ENCODE data around the gene ZMIZ1.
"Not testable (repeated sequence)": the region's sequence is repeated elsewhere in the genome, so short reads cannot be mapped to it uniquely, and the experiment has no call there.

The ZMIZ1 gene

DNA sequence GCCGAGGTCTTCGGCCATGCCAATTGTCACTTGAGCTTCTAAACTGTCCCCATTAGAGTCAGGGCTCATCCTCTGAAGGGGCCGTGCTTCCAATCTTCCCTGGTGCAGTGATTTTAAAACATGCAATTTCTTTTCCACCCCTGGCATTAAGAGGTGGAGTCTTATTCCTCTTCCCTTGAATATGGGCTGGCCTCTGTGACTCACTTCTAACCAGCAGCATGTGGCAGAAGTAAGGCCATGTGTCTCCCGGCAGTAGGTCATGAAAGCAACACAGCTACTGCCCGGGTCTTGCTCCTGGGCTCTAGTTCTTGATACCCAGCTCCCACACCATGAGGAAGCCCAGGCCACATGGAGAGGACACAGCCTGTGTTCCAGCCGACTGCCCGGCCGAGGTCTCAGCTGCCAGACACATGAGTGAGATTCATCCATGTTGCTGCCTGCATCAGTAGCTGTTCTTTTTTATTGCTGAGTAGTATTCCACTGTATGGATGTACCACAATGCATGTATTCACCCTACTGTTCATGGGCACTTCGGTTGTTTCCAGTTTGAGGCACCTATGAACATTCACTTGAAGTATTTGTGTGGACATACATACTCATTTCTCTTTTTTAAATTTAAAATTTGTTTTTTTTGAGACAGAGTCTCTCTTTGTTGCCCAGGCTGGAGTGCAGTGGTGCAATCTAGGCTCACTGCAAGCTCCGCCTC, 264.0 kb downstream of the ZMIZ1 start:
- DNase-seq = not testable (repeated sequence)

DNA sequence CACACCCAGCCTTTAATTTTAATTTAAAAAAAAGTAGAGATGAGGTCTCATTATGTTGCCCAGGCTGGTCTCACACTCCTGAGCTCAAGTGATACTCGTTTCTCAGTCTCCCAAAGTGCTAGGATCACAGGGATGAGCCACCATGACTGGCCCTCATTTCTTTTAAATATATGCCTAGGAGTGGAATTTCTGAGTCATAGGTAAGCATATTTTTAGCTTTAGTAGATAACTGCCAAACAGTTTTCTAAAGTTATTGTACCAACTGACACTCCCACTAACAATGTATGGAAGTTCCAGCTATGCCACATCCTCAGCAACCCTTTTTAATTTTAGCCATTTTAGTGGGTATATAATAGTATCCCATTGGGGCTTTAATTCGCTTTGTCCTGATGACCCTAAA, 264.7 kb downstream of the ZMIZ1 start:
- DNase-seq = no peak

DNA sequence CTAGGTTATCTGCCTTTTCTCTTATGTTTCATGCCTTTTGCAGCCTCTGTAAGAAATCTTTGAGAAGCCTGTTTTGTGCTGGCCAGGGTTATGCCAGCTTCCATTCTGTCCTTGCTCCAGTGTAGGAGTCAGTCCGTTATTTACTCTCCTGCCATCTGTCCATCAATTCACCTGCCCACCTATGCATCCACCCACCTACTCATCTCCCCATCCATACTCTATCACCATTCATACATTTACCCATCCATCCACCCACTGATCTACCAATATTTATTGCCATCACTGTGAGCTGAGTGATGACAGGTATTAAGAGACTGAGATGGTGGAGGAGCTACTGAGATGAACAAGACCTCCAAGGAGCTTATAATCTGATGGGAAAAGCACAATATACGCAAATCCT, 265.8 kb downstream of the ZMIZ1 start:
- DNase-seq = no peak

DNA sequence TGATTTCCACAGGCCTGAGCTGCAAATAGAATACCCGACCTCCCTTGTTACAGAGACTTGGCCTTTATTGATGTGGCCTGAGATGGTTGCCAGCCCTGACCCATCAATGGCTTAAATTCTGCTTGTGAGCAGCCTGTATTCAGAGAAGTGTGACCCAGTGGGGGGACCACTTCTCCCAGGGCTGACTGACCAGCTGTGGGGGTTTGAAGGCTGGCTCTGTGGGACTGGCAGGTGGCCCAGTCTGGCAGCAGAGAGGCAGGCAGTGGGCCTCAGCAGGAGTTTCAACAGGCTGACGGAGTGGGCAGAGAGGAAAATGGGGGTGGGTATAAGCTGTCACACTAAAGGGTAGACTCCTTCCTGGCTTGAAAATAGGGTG, 266.3 kb downstream of the ZMIZ1 start:
- DNase-seq = no peak

DNA sequence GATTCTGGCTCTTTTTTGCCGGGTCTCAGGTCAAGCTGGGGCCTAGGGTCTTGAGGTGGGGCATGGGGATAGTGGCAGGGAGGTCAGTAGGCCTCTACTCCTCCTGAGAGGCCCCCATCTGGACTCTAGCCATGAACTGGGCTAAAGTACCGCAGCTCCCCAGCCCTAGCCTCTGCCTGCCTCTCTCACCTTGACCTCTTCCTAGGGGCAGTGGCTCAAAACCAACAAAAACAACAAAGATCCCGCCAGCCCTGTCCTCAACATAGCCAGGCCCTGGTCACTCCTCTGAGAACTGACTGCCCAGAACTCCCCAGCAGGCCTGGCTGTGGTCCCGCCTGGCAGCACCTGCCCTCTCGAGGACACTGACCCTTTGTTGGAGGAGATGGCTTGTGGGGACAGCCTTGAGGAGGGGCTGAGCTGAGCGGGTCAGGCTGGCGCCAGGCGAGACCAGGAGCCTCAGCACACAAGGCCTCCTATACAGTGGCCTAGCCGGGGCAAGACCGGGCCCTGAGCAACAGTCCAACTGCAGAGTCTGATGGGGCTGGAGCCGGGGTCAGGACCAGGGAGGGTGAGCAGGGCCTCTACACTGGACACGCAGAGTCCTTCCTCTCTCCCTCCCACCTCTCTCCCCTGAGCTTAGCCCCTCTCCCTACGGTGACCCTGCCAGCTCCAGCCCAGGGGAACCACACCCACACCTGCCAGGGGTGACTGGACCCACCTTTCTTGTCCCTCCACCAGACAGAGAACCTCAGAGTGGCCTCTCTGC, 266.9 kb downstream of the ZMIZ1 start:
- DNase-seq = no peak

DNA sequence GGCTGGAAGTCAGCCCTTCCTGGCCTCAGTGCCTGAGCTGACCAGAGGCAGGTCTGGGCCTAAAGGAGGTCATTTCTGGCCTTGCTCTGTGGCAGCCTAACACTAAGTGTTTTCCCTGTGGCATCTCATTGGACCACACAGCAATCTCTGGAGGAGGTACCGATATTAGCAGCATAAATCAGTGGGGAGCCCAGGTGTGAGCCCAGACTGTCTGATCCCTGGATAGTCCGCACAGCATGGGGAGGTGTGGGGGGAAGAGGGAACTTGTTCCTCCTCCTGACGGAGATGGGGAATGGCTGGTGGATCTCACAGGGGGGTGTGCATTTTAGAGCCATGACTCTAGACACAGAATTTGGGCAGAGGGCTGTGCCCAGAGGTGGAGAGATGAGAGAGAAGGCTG, 267.5 kb downstream of the ZMIZ1 start:
- DNase-seq = no peak

DNA sequence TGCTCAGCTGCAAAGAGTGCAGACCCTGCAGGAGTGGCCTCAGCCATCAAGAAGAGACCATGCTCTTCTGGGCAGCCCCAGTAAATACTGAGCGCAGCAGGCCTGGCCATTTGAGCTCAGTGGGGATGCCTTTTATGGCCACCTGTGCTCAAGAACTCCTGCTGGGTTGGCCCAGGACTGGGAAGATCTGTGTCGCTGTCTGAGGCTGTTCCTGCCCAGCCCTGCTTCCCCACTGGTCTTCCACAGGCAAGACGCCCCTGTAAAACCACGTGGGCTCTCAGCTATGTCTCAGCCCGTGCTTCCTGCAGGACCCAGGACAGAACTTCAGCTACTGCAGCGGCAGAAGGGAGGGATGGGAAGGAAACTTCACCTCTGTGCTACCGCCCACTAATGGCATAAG, 268.0 kb downstream of the ZMIZ1 start:
- DNase-seq = no peak

DNA sequence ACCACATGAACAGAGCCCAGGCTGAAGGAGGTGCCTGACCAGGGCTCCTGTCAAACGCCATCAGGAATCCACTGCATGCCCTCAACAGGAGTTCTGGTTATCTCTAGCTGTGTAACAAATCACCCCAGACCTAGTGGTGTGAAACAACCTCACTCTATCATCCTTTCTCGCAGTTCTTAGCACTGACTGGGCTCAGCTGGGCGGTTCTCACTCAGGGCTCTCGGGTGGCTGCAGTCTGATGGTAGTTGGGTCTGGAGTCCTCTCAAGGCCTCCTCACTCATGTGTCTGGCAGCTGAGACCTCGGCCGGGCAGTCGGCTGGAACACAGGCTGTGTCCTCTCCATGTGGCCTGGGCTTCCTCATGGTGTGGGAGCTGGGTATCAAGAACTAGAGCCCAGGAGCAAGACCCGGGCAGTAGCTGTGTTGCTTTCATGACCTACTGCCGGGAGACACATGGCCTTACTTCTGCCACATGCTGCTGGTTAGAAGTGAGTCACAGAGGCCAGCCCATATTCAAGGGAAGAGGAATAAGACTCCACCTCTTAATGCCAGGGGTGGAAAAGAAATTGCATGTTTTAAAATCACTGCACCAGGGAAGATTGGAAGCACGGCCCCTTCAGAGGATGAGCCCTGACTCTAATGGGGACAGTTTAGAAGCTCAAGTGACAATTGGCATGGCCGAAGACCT, 269.2 kb downstream of the ZMIZ1 start:
- DNase-seq = not testable (repeated sequence)

DNA sequence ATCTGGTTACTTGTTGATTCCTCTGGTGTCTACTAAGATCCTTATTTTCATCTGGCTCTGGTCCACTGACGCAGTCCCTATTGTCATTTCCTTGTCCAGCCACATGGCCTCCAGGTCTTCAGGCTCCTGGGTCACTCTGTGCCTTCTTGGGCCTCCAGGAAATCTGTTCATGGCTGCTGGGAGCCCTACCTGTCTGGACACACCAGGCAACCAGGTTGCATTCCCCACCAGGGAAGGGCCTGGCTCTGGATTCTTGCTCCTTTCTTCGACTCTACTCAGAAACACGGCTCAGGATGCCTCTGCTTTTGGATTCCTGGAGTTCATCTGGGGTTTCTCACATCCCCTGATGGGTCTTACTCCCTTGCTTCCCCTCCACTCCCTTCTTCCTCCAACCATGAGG, 270.5 kb downstream of the ZMIZ1 start:
- DNase-seq = no peak

DNA sequence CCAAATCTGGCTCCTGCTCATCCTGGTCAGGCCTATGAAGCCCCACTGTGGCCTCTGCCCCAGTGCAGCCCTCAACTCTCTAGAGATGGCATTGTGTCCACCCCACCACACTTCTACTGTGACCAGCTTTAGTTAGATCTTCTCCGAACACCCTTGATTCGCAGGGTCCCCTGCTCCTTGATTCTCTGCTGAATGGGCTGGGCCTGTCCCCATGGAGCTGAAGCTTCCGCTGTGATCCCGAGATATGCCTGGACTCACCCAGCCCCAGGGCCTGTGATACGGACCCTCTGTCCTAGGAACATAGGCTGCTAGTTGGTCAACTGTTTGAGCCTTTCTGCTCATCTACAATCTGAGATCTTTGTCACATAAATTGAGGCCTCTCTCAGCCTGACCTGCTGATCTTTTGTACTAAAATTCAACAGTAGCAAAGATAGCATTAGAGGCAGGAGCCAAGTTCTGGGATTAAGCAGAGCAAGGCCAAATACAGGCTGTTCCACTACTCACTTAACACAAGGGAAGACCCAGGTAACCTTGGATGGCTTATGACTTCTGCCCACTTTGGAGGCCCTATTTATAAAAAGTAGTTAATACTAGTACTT, 272.0 kb downstream of the ZMIZ1 start:
- no peak for DNase-seq

DNA sequence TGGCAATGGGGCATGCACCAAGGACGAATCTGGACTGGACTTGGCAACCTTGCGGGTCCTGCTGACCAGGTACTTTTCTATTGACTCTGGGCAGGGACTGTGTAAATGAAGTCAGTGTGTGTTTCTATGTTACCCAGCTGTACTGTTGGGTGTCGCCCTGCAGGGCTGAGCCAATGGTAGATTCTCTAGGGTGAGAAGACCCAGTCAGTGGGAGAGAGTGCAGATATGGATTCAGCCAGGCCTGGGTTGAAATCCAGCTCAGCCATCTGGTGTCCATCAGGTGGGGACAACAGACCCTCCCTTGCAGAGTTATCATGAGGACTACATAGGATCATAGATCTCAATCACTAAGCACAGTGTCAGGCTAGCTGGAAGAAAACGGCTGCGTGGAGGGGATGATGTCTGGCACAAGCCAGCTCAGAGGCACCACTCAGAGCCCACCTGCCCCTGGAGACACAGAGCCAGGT, 273.6 kb downstream of the ZMIZ1 start:
- no peak for DNase-seq

DNA sequence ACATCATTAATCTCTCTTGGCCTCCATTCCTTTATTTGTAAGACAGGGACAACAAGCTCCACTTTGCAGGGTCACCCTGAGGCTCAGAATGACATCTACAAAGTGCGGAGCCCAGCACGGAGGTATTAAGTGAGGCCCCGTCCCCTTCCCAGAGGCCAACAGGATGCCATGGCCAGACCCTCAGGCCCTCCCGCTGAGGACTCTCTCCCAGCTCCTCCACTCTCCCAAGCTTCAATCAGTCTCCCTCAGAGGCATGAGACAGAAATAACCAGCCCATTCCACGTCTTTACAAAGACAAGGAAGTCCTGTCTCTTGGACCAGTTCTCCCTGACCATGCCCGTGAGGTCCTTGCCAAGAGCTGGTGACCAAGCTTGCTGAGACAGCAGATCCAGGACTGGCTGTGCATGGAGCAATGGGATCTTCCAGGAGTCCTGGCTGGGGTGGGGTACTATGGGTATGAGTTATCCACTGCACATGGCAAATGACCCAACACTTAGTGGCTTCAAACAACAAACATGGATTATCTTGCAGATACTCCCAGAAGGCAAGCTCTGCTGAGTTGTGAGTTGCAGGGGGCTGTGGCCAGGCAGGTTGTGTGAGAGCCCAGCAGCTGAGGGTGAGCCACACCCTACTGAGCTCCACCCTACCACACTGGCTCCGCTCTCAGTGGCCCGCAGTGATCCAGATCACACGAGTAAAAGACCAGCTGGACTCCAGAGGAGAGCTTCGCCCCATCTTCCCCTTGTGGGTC, 274.2 kb downstream of the ZMIZ1 start:
- no peak for DNase-seq

DNA sequence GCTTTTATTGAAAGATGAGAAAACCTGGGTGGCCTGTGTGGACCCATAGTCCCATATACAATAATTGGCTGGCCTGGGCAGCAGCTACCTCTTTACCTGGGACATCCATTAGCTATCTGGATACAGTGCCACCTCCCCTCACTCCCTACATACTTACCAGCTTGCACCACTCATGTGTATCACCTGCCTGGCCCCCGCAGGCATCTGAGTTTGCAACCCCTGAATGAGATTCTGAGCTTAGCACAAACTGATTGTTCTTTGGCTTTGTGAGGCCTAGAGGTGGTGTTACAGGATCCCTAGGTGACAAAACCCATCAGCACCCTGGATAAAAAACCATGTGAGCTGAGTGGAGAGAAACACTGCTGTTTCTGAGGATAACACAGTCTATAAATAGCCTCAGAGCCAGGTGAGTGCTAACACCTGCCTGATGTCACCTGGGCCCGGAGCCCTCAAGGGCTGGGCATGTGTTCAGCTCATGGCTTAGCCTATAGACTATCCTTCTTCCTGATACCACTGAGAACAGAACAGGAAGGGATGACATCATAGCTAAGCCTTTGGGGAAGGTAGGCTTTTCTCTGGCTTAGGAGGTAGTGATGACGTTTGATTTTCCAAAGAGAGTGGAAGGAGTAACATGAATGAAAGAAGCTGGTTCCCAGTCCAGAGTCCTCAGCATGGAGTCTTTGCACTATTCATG, 275.9 kb downstream of the ZMIZ1 start:
- DNase-seq = no peak

DNA sequence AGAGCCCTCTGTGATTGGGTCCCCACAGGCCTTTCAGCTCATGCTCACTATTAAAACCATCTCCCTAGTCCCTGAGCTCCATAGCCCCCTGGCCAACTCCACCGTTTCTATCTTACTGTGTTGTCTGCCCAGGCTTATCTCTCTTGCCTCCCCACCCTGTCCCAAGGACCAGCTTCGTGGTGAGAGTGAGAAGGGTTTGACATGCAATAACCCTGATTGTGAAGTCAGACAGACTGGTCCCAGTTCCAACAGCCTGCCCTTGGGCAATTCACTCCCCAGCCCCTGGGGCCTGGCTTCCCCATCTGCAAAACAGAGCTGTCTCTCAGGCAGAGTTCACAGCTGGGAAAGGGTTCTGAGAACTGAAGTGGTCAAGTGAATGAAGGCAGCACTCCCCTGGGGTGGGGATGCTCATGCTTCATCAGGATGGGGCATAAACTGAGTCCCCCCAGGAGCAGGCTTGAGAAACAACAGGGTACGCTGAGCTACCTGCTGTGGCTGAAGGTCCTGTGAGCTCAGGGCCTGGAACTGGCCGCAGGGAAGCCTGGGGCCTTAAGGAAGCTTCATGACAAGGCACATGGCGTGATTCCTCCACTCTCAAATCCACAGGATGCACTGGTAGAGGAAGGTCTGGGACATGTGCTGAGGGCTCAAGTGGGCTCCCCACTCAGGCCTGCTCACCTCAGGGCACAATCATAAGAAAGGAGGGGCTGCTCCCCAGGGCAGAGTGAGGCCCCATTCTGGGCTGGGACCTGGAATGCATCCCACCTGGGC, 276.7 kb downstream of the ZMIZ1 start:
- no peak for DNase-seq

DNA sequence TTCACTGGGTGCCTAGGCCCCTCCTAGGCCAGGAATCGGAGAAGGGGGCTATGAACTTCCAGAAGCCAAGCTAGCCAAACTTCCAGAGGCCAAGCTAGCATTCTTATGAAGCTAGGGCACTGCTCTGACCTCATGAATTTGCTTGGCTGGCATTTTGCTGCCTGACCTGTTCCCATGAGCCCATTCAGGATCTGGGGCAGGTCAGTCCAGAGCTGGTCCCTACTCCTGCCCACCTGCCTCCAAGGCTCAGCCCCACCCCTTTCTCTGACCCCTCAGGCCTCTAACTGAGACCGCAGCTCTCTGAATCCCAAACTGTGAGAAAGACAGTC, 277.2 kb downstream of the ZMIZ1 start:
- DNase-seq = no peak

DNA sequence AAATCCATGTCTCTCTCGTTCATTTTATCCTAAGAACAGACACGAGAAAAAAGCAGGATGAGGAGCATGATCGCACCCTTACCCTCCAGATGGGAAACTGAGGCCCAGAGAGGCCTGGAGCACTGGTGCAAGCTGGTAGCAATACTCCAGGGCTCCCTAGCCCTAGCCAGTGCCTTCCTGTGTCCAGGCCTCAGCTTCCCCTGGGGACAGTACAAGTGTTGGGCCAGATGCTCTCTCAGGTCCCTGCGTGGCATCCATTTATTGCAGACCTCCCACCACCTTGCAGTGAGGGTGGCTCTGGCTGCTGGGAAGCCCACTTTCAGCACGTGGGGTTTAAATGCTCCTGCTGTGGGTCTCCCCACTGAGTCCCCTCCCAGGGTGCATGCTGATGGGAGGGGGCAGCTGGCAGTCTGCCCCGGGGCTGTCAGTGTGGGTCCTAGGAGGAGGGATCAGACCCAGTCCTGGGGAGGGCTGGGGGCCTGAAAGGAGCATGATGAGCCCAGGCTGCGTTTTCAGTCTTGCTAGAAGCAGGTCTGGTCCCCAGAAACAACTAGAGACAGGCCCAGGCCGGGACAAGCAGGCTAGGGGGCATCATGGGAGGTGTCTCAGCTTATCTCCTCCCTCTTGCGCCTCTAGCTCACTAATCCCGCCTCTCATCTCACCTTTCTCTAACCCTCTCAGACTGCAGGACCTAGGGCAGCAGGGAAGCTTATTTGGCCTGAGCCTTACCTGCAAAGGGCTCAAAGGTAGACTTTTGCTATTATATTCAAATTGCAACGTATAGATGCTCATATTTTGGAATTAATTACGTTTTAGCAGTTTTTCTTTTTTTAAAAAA, 277.8 kb downstream of the ZMIZ1 start:
- DNase-seq = no peak

DNA sequence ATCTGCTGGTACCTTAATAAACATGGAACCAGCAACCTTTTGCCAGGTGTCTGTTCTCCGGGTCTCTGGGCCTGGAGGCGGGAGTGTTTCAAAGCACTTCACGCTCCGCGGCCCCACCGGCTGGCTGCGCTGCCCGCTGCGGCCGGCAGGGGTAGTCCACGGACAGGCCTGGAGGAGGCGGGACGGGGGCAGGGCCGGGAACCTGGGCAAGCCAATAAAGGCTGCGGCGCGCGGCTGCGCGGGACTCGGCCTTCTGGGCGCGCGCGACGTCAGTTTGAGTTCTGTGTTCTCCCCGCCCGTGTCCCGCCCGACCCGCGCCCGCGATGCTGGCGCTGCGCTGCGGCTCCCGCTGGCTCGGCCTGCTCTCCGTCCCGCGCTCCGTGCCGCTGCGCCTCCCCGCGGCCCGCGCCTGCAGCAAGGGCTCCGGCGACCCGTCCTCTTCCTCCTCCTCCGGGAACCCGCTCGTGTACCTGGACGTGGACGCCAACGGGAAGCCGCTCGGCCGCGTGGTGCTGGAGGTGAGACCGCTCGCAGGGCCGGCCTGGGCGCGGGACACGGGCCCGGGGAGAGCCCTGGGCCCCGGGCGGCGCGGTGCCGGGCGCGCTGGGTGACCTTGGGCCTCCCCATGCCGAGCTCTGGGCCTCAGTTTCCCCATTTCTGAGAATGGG, 278.6 kb downstream of the ZMIZ1 start, which contains the start of gene PPIF:
Gene PPIF (plus strand): TSS at position 244 of the 668 bp plus-strand sequence. CDS start 80 bp downstream, at position 324.
- peak; percentile 95 for DNase-seq

DNA sequence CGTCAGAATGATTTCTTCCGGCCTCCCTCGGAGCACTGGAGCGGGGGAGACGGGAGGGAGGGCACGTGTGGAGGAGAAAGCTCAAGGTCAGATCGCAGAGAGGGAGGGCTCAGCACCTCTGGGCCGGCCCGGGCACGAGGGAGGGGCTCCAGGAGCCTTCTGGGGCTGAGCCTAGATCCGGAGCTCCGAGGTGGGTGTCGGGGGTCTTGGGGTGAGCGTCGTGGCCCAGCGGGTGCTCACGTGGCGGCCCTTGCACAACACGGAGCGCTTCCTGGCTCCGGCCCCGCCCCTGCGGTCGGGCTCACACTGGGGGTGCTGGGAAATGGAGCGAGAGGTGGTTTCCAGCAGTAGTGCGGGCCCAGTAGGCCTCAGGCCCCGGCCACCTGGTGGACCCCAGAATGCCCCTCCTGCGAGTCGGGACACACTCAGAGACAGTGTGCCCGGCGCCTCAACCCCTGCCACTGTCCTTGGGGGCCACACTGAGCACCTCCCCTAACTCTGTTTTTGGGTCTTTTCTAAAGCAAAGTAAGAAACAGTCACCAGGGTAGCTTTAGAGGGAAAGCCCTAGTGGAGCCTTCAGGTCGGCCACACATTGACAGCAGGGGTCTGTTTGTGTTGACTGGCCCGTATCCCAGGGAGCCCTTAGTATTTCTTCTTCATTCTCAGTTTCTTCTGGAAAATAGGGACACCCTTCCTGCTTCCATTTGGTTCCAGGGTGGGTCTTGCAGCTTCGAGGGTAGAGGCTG, 279.3 kb downstream of the ZMIZ1 start:
- DNase-seq = peak; percentile 69

DNA sequence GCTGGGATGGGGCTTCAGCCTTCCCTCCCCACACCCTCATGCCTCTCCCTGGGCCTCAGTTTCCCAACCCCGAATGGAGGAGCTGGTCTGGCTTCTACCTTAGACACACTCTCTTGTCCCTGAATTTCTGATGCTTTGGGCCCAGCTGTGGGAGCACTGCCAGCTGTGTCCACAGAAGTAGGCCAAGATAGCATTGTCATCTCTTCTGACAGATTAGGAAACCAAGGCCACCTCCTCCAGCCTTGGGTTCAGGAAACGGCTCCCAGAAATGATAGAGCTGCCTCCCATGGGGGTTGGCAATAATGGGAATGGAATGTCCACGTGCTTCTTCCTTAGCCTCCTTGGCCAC, 279.8 kb downstream of the ZMIZ1 start:
- no peak for DNase-seq
